SK-N-SH (cell line): ENCODE results near the gene SEL1L2. TPM values are rescaled to one million over a fixed set of nuclear protein-coding genes. Genes with fewer than 3 reads are reported as not detected.

ENCODE experiments used
- CTCF ChIA-PET: fragments of 300-600, 350-600 bp; formaldehyde crosslinking; extraction: SDS; loops from one replicate; lab custom pipeline; 2021; lab: Yijun Ruan, JAX
- POLR2A ChIA-PET: fragments of 350-600 bp; sonication (Branson Sonifier 250); formaldehyde crosslinking; extraction: SDS; loops from one replicate; lab custom pipeline; 2020; ENCODE audit warnings: antibody characterized with exemption, inconsistent platforms; lab: Yijun Ruan, JAX
- DNase-seq: peaks from one replicate; pipeline ENCODE4 v3.0.0; 2012
- H2AFZ ChIP-seq: fragments of 200-600 bp; sonication (generic); 2 replicates; pipeline ENCODE4 v1.8.1; 2016; ENCODE audit warnings: antibody characterized with exemption, mild to moderate bottlenecking, low read depth
- H3F3A ChIP-seq: fragments of 200-600 bp; sonication (generic); replicated peaks from 2 replicates; pipeline ENCODE3; 2016; ENCODE audit warnings: antibody characterized with exemption, mild to moderate bottlenecking; ENCODE audit not compliant: insufficient read depth
- H3K27ac ChIP-seq, 2 experiments: fragments of 200-500 bp in 1 of 2; fragments of 200-600 bp in 1 of 2; sonication (Bioruptor generic) in 1 of 2; sonication (generic), shearing (Covaris generic) in 1 of 2; 2 replicates each; pipeline versions ENCODE4 v1.5.1 to v1.6.1; 2014 to 2016; ENCODE audit warnings: low read depth in 2 of 2, inconsistent platforms in 1 of 2, low read length in 1 of 2, mild to moderate bottlenecking in 1 of 2, mixed read lengths in 1 of 2
- H3K27me3 ChIP-seq: fragments of 200-600 bp; sonication (generic), shearing (Covaris generic); 2 replicates; pipeline ENCODE4 v1.6.1; 2016; ENCODE audit warnings: mixed run types; ENCODE audit not compliant: insufficient read depth
- H3K36me3 ChIP-seq, 2 experiments: fragments of 200-500 bp in 1 of 2; fragments of 200-600 bp in 1 of 2; sonication (Bioruptor generic) in 1 of 2; sonication (generic) in 1 of 2; replicated peaks in 1 of 2; 2 replicates each; pipeline versions ENCODE3 to v1.5.1; 2014 to 2016; ENCODE audit warnings: low read length in 1 of 2, mild to moderate bottlenecking in 1 of 2; ENCODE audit not compliant: insufficient read depth in 2 of 2, control insufficient read depth in 1 of 2
- H3K4me1 ChIP-seq, 2 experiments: fragments of 200-500 bp in 1 of 2; fragments of 200-600 bp in 1 of 2; sonication (Bioruptor generic) in 1 of 2; sonication (generic), shearing (Covaris generic) in 1 of 2; 2 replicates each; pipeline versions ENCODE4 v1.5.1 to v1.6.1; 2014 to 2016; ENCODE audit warnings: low read depth in 1 of 2, low read length in 1 of 2, mixed run types in 1 of 2; ENCODE audit not compliant: insufficient read depth in 2 of 2, control insufficient read depth in 1 of 2
- H3K4me2 ChIP-seq: fragments of 200-600 bp; sonication (generic), shearing (Covaris generic); 2 replicates; pipeline ENCODE4 v1.6.1; 2017; ENCODE audit warnings: mixed run types
- H3K4me3 ChIP-seq, 2 experiments: fragments of 200-500 bp in 1 of 2; fragments of 200-600 bp in 1 of 2; sonication (Bioruptor generic) in 1 of 2; sonication (generic), shearing (Covaris generic) in 1 of 2; 2 replicates each; pipeline versions ENCODE4 v1.5.1 to v1.8.1; 2014 to 2016; ENCODE audit warnings: low read depth in 2 of 2, inconsistent platforms in 1 of 2, low read length in 1 of 2, mild to moderate bottlenecking in 1 of 2, mixed read lengths in 1 of 2, moderate library complexity in 1 of 2
- H3K79me2 ChIP-seq: fragments of 200-600 bp; sonication (generic); 2 replicates; pipeline ENCODE4 v1.8.1; 2017; ENCODE audit warnings: mild to moderate bottlenecking; ENCODE audit not compliant: insufficient read depth
- H3K9ac ChIP-seq: fragments of 200-600 bp; sonication (generic); 2 replicates; pipeline ENCODE4 v1.6.1; 2017; ENCODE audit warnings: mixed run types
- H3K9me2 ChIP-seq: fragments of 200-600 bp; sonication (generic); 2 replicates; pipeline ENCODE4 v1.6.1; 2017; ENCODE audit warnings: mixed run types
- H3K9me3 ChIP-seq: fragments of 200-600 bp; sonication (generic); 2 replicates; pipeline ENCODE4 v1.6.1; 2017; ENCODE audit warnings: mixed run types, mild to moderate bottlenecking, moderate library complexity
- H4K20me1 ChIP-seq: fragments of 200-600 bp; sonication (generic); 2 replicates; pipeline ENCODE4 v1.6.1; 2017; ENCODE audit warnings: mild to moderate bottlenecking, mixed run types; ENCODE audit not compliant: insufficient read depth
- CHD2 ChIP-seq: fragments of 150-350 bp; IDR thresholded peaks from 2 replicates; pipeline ENCODE4 v1.6.1; 2018; ENCODE audit warnings: low read length; ENCODE audit not compliant: partially characterized antibody
- CTCF ChIP-seq: fragments of 200-600 bp; sonication (generic); IDR thresholded peaks from 2 replicates; pipeline ENCODE4 v1.6.1; 2017; ENCODE audit warnings: antibody characterized with exemption, mild to moderate bottlenecking, moderate library complexity
- EP300 ChIP-seq, 2 experiments: IDR thresholded peaks; 2 replicates each; pipeline versions ENCODE4 v1.4.0 to v1.6.1; 2012; ENCODE audit warnings: borderline replicate concordance in 1 of 2, low read depth in 1 of 2, low read length in 1 of 2
- FOSL2 ChIP-seq: IDR thresholded peaks from 2 replicates; pipeline ENCODE4 v1.4.0; 2012; ENCODE audit warnings: low read depth, mild to moderate bottlenecking, moderate library complexity, borderline replicate concordance
- GATA2 ChIP-seq: sonication (generic); formaldehyde crosslinking; IDR thresholded peaks from 2 replicates; pipeline ENCODE4 v1.5.0; 2020; ENCODE audit warnings: mild to moderate bottlenecking, missing genetic modification reagents
- MXI1 ChIP-seq: IDR thresholded peaks from 2 replicates; pipeline ENCODE4 v1.6.1; 2012; ENCODE audit warnings: mild to moderate bottlenecking, low read depth, low read length, improper control_type of control experiment
- PBX3 ChIP-seq: IDR thresholded peaks from 2 replicates; pipeline ENCODE4; 2012
- RAD21 ChIP-seq: IDR thresholded peaks from 2 replicates; pipeline ENCODE4 v1.6.1; 2012; ENCODE audit warnings: mild to moderate bottlenecking, low read length
- REST ChIP-seq: IDR thresholded peaks from 2 replicates; pipeline ENCODE4 v1.6.1; 2012; ENCODE audit warnings: mild to moderate bottlenecking, low read depth, low read length, moderate library complexity
- RFX5 ChIP-seq: IDR thresholded peaks from 2 replicates; pipeline ENCODE4 v1.6.1; 2012; ENCODE audit warnings: mild to moderate bottlenecking, improper control_type of control experiment, low read length
- RXRA ChIP-seq: IDR thresholded peaks from 2 replicates; pipeline ENCODE4 v1.4.0; 2012; ENCODE audit warnings: low read depth, mild to moderate bottlenecking, borderline replicate concordance
- TAF1 ChIP-seq: IDR thresholded peaks from 2 replicates; pipeline ENCODE4 v1.6.1; 2012; ENCODE audit warnings: low read depth, mild to moderate bottlenecking, low read length, moderate library complexity, borderline replicate concordance
- TCF12 ChIP-seq: IDR thresholded peaks from 2 replicates; pipeline ENCODE4 v1.4.0; 2012
- USF1 ChIP-seq: IDR thresholded peaks from 2 replicates; pipeline ENCODE4 v1.4.0; 2012; ENCODE audit warnings: low read depth, borderline replicate concordance
- YY1 ChIP-seq: IDR thresholded peaks from 2 replicates; pipeline ENCODE4 v1.4.0; 2012; ENCODE audit warnings: low read depth, mild to moderate bottlenecking
- WGBS: methylation state at CpG from one replicate; pipeline ENCODE4 v1.1.6; 2017; ENCODE audit warnings: low lambda C conversion rate; 5-methylcytosine and 5-hydroxymethylcytosine counted together
- polyA plus RNA-seq, 3 experiments: library from polyadenylated mRNA; depleted of rRNA; stranded (reverse); fragments of >200 nt; gene quantifications; 2 replicates each; pipeline ENCODE4 v1.2.3, GENCODE V29; 2012
- small RNA-seq, 7 experiments: library from RNA; depleted of rRNA; stranded (forward); fragments of <200 nt; gene quantifications; one replicate each; pipeline ENCODE3, GENCODE V24; 2012

SEL1L2 gene
- polyA plus RNA-seq, 1 of the 3 experiments (the other 2 are of a cell fraction): not detected

- TF ChIP-seq CTCF (no peak), EP300 (IDR thresholded peaks at IDR 0.05; ENCODE audit: borderline replicate concordance in 1 of 2, low read depth in 1 of 2, low read length in 1 of 2) (peak; percentile 47 to 62; a peak in 3 of 4 replicates), PBX3 (peak; percentile 76), RFX5 (no peak), RAD21 (no peak), USF1 (no peak), YY1 (no peak), GATA2 (peak; percentile 76)
Observed at GRCh38 chr20:13800728-13801134, 189.7 kb downstream of the SEL1L2 start (continued).

- 100% methylated on average over 2 of the region's 2 CpGs for WGBS
- Histone ChIP-seq H3K27ac (peak overlapping the region; percentile 27 to 95; a peak in 3 of 4 replicates), H2AFZ (no peak overlapping the region), H3K4me3 (no peak overlapping the region), H3K9ac (no peak overlapping the region), H3K9me3 (no peaks in the 10 kb centered on the region), H3K9me2 (no peaks in the 10 kb centered on the region)
- ChIA-PET POLR2A (no interaction called here), CTCF (interaction anchor here (1.3 to 2.7 kb wide), 2 partner anchors 12 to 16 kb away, joined by 3 to 11 read pairs; no protein-coding TSS in a partner anchor)
- no peak for TF ChIP-seq EP300 (IDR thresholded peaks at IDR 0.05; ENCODE audit: borderline replicate concordance in 1 of 2, low read depth in 1 of 2, low read length in 1 of 2)
- no peak for TF ChIP-seq CHD2
- TF ChIP-seq TAF1: no peak
- no peak for TF ChIP-seq RFX5
- no peak for TF ChIP-seq REST
- TF ChIP-seq MXI1: no peak
- TF ChIP-seq RXRA: no peak
- no peak for TF ChIP-seq TCF12
- no peak for TF ChIP-seq FOSL2
- TF ChIP-seq YY1: no peak
- TF ChIP-seq, all 33 proteins: peak for 0
- DNase-seq: no peak
- Histone ChIP-seq H3K4me1 (peaks cover 8 to 17% of the 10 kb centered on the region in 2 experiments), H3K36me3 (peaks cover 62 to 74% of the 10 kb centered on the region in 2 experiments), H3K27me3 (no peaks in the 10 kb centered on the region), H3F3A (peaks cover 9% of the 10 kb centered on the region), H4K20me1 (no peaks in the 10 kb centered on the region), H3K4me2 (no peak overlapping the region), H3K79me2 (no peaks in the 10 kb centered on the region)
Observed at GRCh38 chr20:13799974-13800373, 190.4 kb downstream of the SEL1L2 start.

Small RNA genes within 50 kb of the gene (small RNA-seq; reads per million reads assigned to genes)
- gene RNU6-278P (0 reads per million in 7 experiments), gene RPS3P1 (0 to 0.53 (median 0) reads per million in 7 experiments)

Other genes with a start within 250 kb of the SEL1L2 start
- gene ESF1, start 205.7 kb downstream of the SEL1L2 start, polyA plus RNA-seq (2012; rRNA removed): 1.4 and 1.8 TPM in 2 replicates
- 8.0 TPM in 2 replicates for gene NDUFAF5, start 205.6 kb downstream of the SEL1L2 start, polyA plus RNA-seq (2012; rRNA removed)
- 0.24 and 0.33 TPM in 2 replicates for gene MACROD2, start 4.9 kb upstream of the SEL1L2 start, polyA plus RNA-seq (2012; rRNA removed)